HG03575 (cell line): Measurements from ENCODE around the gene MRPL14.

Experiments
- ATAC-seq: cut with Tn5 transposase; IDR thresholded peaks from one replicate; pipeline ENCODE4 v1.9.1; 2021; ENCODE audit not compliant: unreplicated experiment, insufficient number of reproducible peaks, low FRiP score; ENCODE audit errors: extremely low read depth

MRPL14 gene

GRCh38 chr6:44087623-44088022, 39.6 kb downstream of the MRPL14 start:
- ATAC-seq, result no peak

GRCh38 chr6:44086931-44087574, 40.2 kb downstream of the MRPL14 start:
- no peak for ATAC-seq

GRCh38 chr6:44085219-44085618, 42.0 kb downstream of the MRPL14 start:
- no peak for ATAC-seq

- ATAC-seq, result no peak
These were observed 42.8 kb downstream of the MRPL14 start for GRCh38 chr6:44084231-44085014.

- ATAC-seq, result no peak
These were observed 44.4 kb downstream of the MRPL14 start for GRCh38 chr6:44082872-44083321.

GRCh38 chr6:44081753-44082152, 45.5 kb downstream of the MRPL14 start:
- no peak for ATAC-seq

GRCh38 chr6:44080561-44081521, 46.4 kb downstream of the MRPL14 start:
- no peak for ATAC-seq

- ATAC-seq, result no peak
These were observed 47.6 kb downstream of the MRPL14 start for GRCh38 chr6:44079672-44080071.

GRCh38 chr6:44078827-44079671, 48.2 kb downstream of the MRPL14 start:
- ATAC-seq, result no peak

- ATAC-seq, result no peak
These were observed 48.9 kb downstream of the MRPL14 start for GRCh38 chr6:44078219-44078826.

- no peak for ATAC-seq
These were observed 49.9 kb downstream of the MRPL14 start for GRCh38 chr6:44077214-44077946.

- no peak for ATAC-seq
These were observed 50.7 kb downstream of the MRPL14 start for GRCh38 chr6:44076356-44077213.

GRCh38 chr6:44075647-44076355, 51.5 kb downstream of the MRPL14 start:
- ATAC-seq, result no peak

GRCh38 chr6:44074813-44075646, 52.2 kb downstream of the MRPL14 start:
- ATAC-seq, result no peak

- ATAC-seq, result no peak
These were observed 52.8 kb downstream of the MRPL14 start for GRCh38 chr6:44074439-44074812.
